GM23338 (cell line): ENCODE measurements around the gene BCAP29. TPM values are rescaled to one million over a fixed set of nuclear protein-coding genes. Genes with fewer than 3 reads are reported as not detected.

Experiments
- ATAC-seq: fragments of 200-7000 bp; cut with Tn5 transposase; 3 replicates; pipeline ENCODE4 v1.9.1; 2020
- DNase-seq: peaks from one replicate; pipeline ENCODE4 v3.0.0-alpha.2; 2015; ENCODE audit warnings: low spot score
- H2AFZ ChIP-seq: fragments of 200-600 bp; sonication (generic); 2 replicates; pipeline ENCODE4 v1.8.0; 2016; ENCODE audit warnings: antibody characterized with exemption, mild to moderate bottlenecking, moderate library complexity
- H3F3A ChIP-seq: fragments of 200-600 bp; sonication (generic); replicated peaks from 2 replicates; pipeline ENCODE4 v1.8.0; 2017; ENCODE audit warnings: antibody characterized with exemption, mixed run types, low read depth
- H3K27ac ChIP-seq: fragments of 200-600 bp; sonication (generic); 2 replicates; pipeline ENCODE4 v1.6.1; 2016; ENCODE audit warnings: low read depth
- H3K27me3 ChIP-seq: fragments of 200-600 bp; sonication (generic); 2 replicates; pipeline ENCODE4 v1.8.0; 2016; ENCODE audit warnings: mild to moderate bottlenecking, mixed run types, moderate library complexity; ENCODE audit not compliant: insufficient read depth
- H3K36me3 ChIP-seq: fragments of 200-600 bp; sonication (generic); 2 replicates; pipeline ENCODE4 v1.8.0; 2016; ENCODE audit warnings: mild to moderate bottlenecking; ENCODE audit not compliant: insufficient read depth
- H3K4me1 ChIP-seq: fragments of 200-600 bp; sonication (generic); 2 replicates; pipeline ENCODE4 v1.8.0; 2016; ENCODE audit warnings: mild to moderate bottlenecking, moderate library complexity; ENCODE audit not compliant: insufficient read depth
- H3K4me2 ChIP-seq: fragments of 200-600 bp; sonication (generic); 2 replicates; pipeline ENCODE4 v1.7.1; 2017; ENCODE audit warnings: mixed run types
- H3K4me3 ChIP-seq: fragments of 200-600 bp; sonication (generic); 2 replicates; pipeline ENCODE4 v1.6.1; 2016; ENCODE audit warnings: mixed run types
- H3K79me2 ChIP-seq: fragments of 200-600 bp; sonication (generic); replicated peaks from 2 replicates; pipeline ENCODE4 v1.8.0; 2017; ENCODE audit warnings: mild to moderate bottlenecking; ENCODE audit not compliant: insufficient read depth
- H3K9me2 ChIP-seq: fragments of 200-600 bp; sonication (generic); 2 replicates; pipeline ENCODE4 v1.8.0; 2017; ENCODE audit not compliant: insufficient read depth
- H4K20me1 ChIP-seq: fragments of 200-600 bp; sonication (generic); replicated peaks from 2 replicates; pipeline ENCODE4 v1.8.0; 2017; ENCODE audit warnings: mild to moderate bottlenecking; ENCODE audit not compliant: insufficient read depth
- H3K27ac Mint-ChIP-seq: 2 replicates; pipeline ENCODE4 v1.8.0; 2020; ENCODE audit warnings: inconsistent platforms, mild to moderate bottlenecking, moderate library complexity, mixed read lengths
- H3K27me3 Mint-ChIP-seq: 3 replicates; pipeline ENCODE4 v1.8.0; 2022; ENCODE audit warnings: low read depth, mild to moderate bottlenecking, moderate library complexity, mixed read lengths, inconsistent platforms; ENCODE audit not compliant: insufficient read depth, poor library complexity
- H3K36me3 Mint-ChIP-seq: 3 replicates; pipeline ENCODE4 v1.8.0; 2021; ENCODE audit warnings: low read depth, mild to moderate bottlenecking, inconsistent platforms, moderate library complexity, mixed read lengths
- H3K4me1 Mint-ChIP-seq: 3 replicates; pipeline ENCODE4 v1.8.0; 2020; ENCODE audit warnings: mild to moderate bottlenecking, inconsistent platforms, mixed read lengths
- H3K4me3 Mint-ChIP-seq: 3 replicates; pipeline ENCODE4 v1.8.0; 2021; ENCODE audit warnings: moderate library complexity, mild to moderate bottlenecking, inconsistent platforms, mixed read lengths
- H3K9me3 Mint-ChIP-seq: 3 replicates; pipeline ENCODE4 v1.8.0; 2020; ENCODE audit warnings: moderate library complexity, mild to moderate bottlenecking, inconsistent platforms, mixed read lengths
- CREB1 ChIP-seq: fragments of 250-450 bp; sonication (Bioruptor Pico); IDR thresholded peaks from 2 replicates; pipeline ENCODE4 v1.5.0; 2020; ENCODE audit warnings: low read depth, mild to moderate bottlenecking, moderate library complexity
- CTCF ChIP-seq, 2 experiments: fragments of 200-600 bp in 1 of 2; sonication (generic) in 1 of 2; conservative IDR thresholded peaks; 2 replicates each; pipeline versions ENCODE4 v1.5.1 to v1.6.1; 2016 to 2017; ENCODE audit warnings: antibody characterized with exemption in 2 of 2, low read depth in 2 of 2, mild to moderate bottlenecking in 2 of 2, moderate library complexity in 1 of 2
- ETS1 ChIP-seq: IDR thresholded peaks from 2 replicates; pipeline ENCODE4 v1.6.1; 2016; ENCODE audit warnings: antibody characterized with exemption
- EZH2 ChIP-seq: fragments of 200-600 bp; sonication (generic); IDR thresholded peaks from one replicate; pipeline ENCODE4 v1.8.0; 2017; ENCODE audit warnings: antibody characterized with exemption, mild to moderate bottlenecking, low read depth; ENCODE audit not compliant: unreplicated experiment
- EZH2phosphoT487 ChIP-seq: fragments of 200-600 bp; sonication (generic); IDR thresholded peaks from one replicate; pipeline ENCODE4 v1.8.1; 2018; ENCODE audit warnings: antibody characterized with exemption; ENCODE audit not compliant: unreplicated experiment
- JUNB ChIP-seq: IDR thresholded peaks from one replicate; pipeline ENCODE4 v1.6.1; 2016; ENCODE audit warnings: antibody characterized with exemption; ENCODE audit not compliant: unreplicated experiment
- NANOG ChIP-seq: IDR thresholded peaks from 2 replicates; pipeline ENCODE4 v1.6.1; 2016; ENCODE audit warnings: antibody characterized with exemption, borderline replicate concordance
- POLR2AphosphoS5 ChIP-seq: IDR thresholded peaks from 2 replicates; pipeline ENCODE4 v1.6.1; 2016; ENCODE audit warnings: antibody characterized with exemption, low read depth
- STAT1 ChIP-seq: IDR thresholded peaks from one replicate; pipeline ENCODE4 v1.6.1; 2016; ENCODE audit warnings: antibody characterized with exemption; ENCODE audit not compliant: unreplicated experiment
- ZNF114 ChIP-seq: fragments of 250-450 bp; sonication (Bioruptor Pico); IDR thresholded peaks from 2 replicates; pipeline ENCODE4 v1.5.0; 2020; ENCODE audit warnings: mild to moderate bottlenecking, moderate library complexity
- ZNF331 ChIP-seq: fragments of 250-450 bp; sonication (Bioruptor Pico); IDR thresholded peaks from 2 replicates; pipeline ENCODE4 v1.5.0; 2020; ENCODE audit warnings: low read depth, mild to moderate bottlenecking, moderate library complexity
- ZNF462 ChIP-seq: fragments of 250-450 bp; sonication (Bioruptor Pico); IDR thresholded peaks from 2 replicates; pipeline ENCODE4 v1.5.0; 2020; ENCODE audit warnings: mild to moderate bottlenecking, moderate library complexity
- polyA plus RNA-seq: library from polyadenylated mRNA; unstranded; fragments of >200 nt; fragmentation: Nextera tagmentation; extraction: Ambion mirVana; gene quantifications from 2 replicates; pipeline ENCODE4 v1.2.1, GENCODE V29; 2016
- total RNA-seq: library from RNA; depleted of rRNA; stranded (reverse); fragments of >200 nt; shearing (Covaris generic); gene quantifications from 2 replicates; pipeline ENCODE4 v1.2.3, GENCODE V29; 2014
- TF ChIP-seq, protein P1 (sequence below): IDR thresholded peaks from one replicate; pipeline ENCODE4 v1.6.1; 2018; ENCODE audit warnings: antibody characterized with exemption; ENCODE audit not compliant: unreplicated experiment

BCAP29 gene
- total and polyA plus RNA-seq, 2 experiments from 2014 or later, result 18.4 to 24.0 TPM

DNA sequence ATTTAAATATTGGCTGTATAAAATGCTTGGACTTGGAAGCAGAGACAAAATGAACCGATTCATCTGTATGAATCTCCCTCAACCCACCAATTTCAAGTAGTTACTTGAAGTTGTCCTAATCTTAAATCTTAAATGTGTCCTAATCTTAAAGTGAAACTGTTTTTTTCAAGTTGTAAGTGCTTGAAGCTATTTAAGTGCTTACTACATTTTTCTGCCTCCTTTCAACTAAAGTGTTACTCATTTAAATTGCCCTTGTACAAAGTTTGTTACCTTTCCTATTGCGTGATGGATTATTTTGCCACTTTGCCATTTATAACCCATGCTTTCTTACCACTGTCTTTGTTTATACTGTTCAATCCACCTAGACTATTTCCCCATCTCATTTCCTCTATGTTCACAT is 2.8 kb downstream of the BCAP29 start:
- H3K4me3 ChIP-seq, result no peak overlapping the region
- H3K4me2 ChIP-seq, result no peak overlapping the region
- no peaks in the 10 kb centered on the region for H3K36me3 ChIP-seq
- no peaks in the 10 kb centered on the region for H3K9me2 ChIP-seq
- H3K27me3 ChIP-seq, result no peaks in the 10 kb centered on the region
- no peaks in the 10 kb centered on the region for H3F3A ChIP-seq
- no peaks in the 10 kb centered on the region for H4K20me1 ChIP-seq
- H3K27ac Mint-ChIP-seq, result no peak overlapping the region
- H3K27me3 Mint-ChIP-seq, result peaks cover 12% of the 10 kb centered on the region
- H3K4me1 ChIP-seq, result no peaks in the 10 kb centered on the region
- H3K4me1 Mint-ChIP-seq, result no peaks in the 10 kb centered on the region; the same call in 2 of the 3 replicates
- no peak overlapping the region for H3K4me3 Mint-ChIP-seq
- ATAC-seq, result no peak
- H3K36me3 Mint-ChIP-seq, result no peaks in the 10 kb centered on the region
- H3K27ac ChIP-seq, result no peak overlapping the region
- H3K79me2 ChIP-seq, result no peaks in the 10 kb centered on the region
- TF ChIP-seq ZNF114 (CRISPR knock-in tag), result no peak
- no peak for TF ChIP-seq STAT1
- no peak for TF ChIP-seq EZH2phosphoT487
- no peak for TF ChIP-seq CTCF (conservative IDR thresholded peaks at IDR 0.05; ENCODE audit: low read depth in 2 of 2)
- no peak for TF ChIP-seq NANOG
- TF ChIP-seq, protein P1, sequence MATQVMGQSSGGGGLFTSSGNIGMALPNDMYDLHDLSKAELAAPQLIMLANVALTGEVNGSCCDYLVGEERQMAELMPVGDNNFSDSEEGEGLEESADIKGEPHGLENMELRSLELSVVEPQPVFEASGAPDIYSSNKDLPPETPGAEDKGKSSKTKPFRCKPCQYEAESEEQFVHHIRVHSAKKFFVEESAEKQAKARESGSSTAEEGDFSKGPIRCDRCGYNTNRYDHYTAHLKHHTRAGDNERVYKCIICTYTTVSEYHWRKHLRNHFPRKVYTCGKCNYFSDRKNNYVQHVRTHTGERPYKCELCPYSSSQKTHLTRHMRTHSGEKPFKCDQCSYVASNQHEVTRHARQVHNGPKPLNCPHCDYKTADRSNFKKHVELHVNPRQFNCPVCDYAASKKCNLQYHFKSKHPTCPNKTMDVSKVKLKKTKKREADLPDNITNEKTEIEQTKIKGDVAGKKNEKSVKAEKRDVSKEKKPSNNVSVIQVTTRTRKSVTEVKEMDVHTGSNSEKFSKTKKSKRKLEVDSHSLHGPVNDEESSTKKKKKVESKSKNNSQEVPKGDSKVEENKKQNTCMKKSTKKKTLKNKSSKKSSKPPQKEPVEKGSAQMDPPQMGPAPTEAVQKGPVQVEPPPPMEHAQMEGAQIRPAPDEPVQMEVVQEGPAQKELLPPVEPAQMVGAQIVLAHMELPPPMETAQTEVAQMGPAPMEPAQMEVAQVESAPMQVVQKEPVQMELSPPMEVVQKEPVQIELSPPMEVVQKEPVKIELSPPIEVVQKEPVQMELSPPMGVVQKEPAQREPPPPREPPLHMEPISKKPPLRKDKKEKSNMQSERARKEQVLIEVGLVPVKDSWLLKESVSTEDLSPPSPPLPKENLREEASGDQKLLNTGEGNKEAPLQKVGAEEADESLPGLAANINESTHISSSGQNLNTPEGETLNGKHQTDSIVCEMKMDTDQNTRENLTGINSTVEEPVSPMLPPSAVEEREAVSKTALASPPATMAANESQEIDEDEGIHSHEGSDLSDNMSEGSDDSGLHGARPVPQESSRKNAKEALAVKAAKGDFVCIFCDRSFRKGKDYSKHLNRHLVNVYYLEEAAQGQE, result no peak
- TF ChIP-seq ZNF331 (CRISPR knock-in tag), result no peak
- no peak for TF ChIP-seq POLR2AphosphoS5
- no peak for TF ChIP-seq JUNB
- no peak for TF ChIP-seq ETS1
- TF ChIP-seq CREB1 (CRISPR knock-in tag), result no peak
- no peak for TF ChIP-seq ZNF462 (CRISPR knock-in tag)
- TF ChIP-seq EZH2, result no peak
- no peak for DNase-seq
- H2AFZ ChIP-seq, result no peak overlapping the region
- no peaks in the 10 kb centered on the region for H3K9me3 Mint-ChIP-seq
